H1 (cell line): Measurements from ENCODE around the gene APOL6.

Experiments
- ASH2L ChIP-seq: fragments of 200-600, 300-600 bp; sonication (generic); IDR thresholded peaks from one replicate; pipeline ENCODE4 v1.7.1; 2017; ENCODE audit warnings: low read length
- CTCF ChIP-seq, 3 experiments: IDR thresholded peaks; 1 replicate in 2 of 3; 2 replicates in 1 of 3; pipeline versions ENCODE4 v1.5.1 to v1.6.1; 2011; ENCODE audit warnings: low read length in 3 of 3, mild to moderate bottlenecking in 3 of 3, inconsistent platforms in 2 of 3, low read depth in 1 of 3, moderate library complexity in 1 of 3; ENCODE audit not compliant: insufficient read depth in 1 of 3; ENCODE audit errors: control extremely low read depth in 1 of 3
- EZH2 ChIP-seq: fragments of 200-600 bp; sonication (generic); IDR thresholded peaks from 2 replicates; pipeline ENCODE4 v1.7.1; 2012; ENCODE audit warnings: low read depth, mild to moderate bottlenecking, moderate library complexity, low read length, inconsistent platforms; ENCODE audit not compliant: severe bottlenecking
- FOSL1 ChIP-seq: IDR thresholded peaks from 2 replicates; pipeline ENCODE4 v1.6.1; 2011; ENCODE audit warnings: mild to moderate bottlenecking, low read depth, low read length, moderate library complexity; ENCODE audit not compliant: insufficient read depth
- GABPA ChIP-seq: IDR thresholded peaks from 2 replicates; pipeline ENCODE4 v1.6.1; 2011; ENCODE audit warnings: mild to moderate bottlenecking, low read length, moderate library complexity, borderline replicate concordance; ENCODE audit not compliant: insufficient read depth
- NRF1 ChIP-seq: IDR thresholded peaks from 2 replicates; pipeline ENCODE4 v1.6.1; 2011; ENCODE audit warnings: mild to moderate bottlenecking, low read depth, low read length, improper control_type of control experiment
- POLR2AphosphoS5 ChIP-seq: IDR thresholded peaks from 2 replicates; pipeline ENCODE4 v1.6.1; 2011; ENCODE audit warnings: low read depth, low read length
- SIN3A ChIP-seq, 2 experiments: IDR thresholded peaks in 1 of 2; conservative IDR thresholded peaks in 1 of 2; 2 replicates each; pipeline ENCODE4 v1.6.1; 2011 to 2012; ENCODE audit warnings: low read length in 2 of 2, improper control_type of control experiment in 1 of 2, low read depth in 1 of 2, mild to moderate bottlenecking in 1 of 2

GRCh38 chr22:35657571-35658312 is 9.5 kb downstream of the APOL6 start:
- TF ChIP-seq NRF1 (no peak), EZH2 (no peak), ASH2L (no peak), GABPA (no peak), CTCF (IDR thresholded peaks at IDR 0.05; ENCODE audit: control extremely low read depth in 1 of 3, insufficient read depth in 1 of 3, low read depth in 1 of 3, low read length in 3 of 3) (no peak), SIN3A (conservative IDR thresholded peaks at IDR 0.05 in 1 of 2, IDR thresholded peaks at IDR 0.05 in 1 of 2; ENCODE audit: low read depth in 1 of 2, low read length in 2 of 2) (no peak), FOSL1 (no peak), POLR2AphosphoS5 (no peak)
